Peyer's patch (tissue), 4 donors: ENCODE results near the gene NAA50.

Source experiments
- POLR2A ChIP-seq, 2 donors: fragments of 450-650 bp; IDR thresholded peaks; one replicate each; pipeline ENCODE4 v1.5.1; 2017; ENCODE audit warnings: antibody characterized with exemption in 2 of 2, mild to moderate bottlenecking in 2 of 2, moderate library complexity in 2 of 2
- TF ChIP-seq, protein P1 (sequence below), 6 experiments: fragments of 450-650 bp in 4 of 6; fragments of 200-600 bp in 2 of 6; sonication (generic) in 1 of 6; IDR thresholded peaks; one replicate each; pipeline ENCODE4 v1.5.1; 2017 to 2019; ENCODE audit warnings: antibody characterized with exemption in 6 of 6, mild to moderate bottlenecking in 3 of 6, moderate library complexity in 1 of 6

DNA sequence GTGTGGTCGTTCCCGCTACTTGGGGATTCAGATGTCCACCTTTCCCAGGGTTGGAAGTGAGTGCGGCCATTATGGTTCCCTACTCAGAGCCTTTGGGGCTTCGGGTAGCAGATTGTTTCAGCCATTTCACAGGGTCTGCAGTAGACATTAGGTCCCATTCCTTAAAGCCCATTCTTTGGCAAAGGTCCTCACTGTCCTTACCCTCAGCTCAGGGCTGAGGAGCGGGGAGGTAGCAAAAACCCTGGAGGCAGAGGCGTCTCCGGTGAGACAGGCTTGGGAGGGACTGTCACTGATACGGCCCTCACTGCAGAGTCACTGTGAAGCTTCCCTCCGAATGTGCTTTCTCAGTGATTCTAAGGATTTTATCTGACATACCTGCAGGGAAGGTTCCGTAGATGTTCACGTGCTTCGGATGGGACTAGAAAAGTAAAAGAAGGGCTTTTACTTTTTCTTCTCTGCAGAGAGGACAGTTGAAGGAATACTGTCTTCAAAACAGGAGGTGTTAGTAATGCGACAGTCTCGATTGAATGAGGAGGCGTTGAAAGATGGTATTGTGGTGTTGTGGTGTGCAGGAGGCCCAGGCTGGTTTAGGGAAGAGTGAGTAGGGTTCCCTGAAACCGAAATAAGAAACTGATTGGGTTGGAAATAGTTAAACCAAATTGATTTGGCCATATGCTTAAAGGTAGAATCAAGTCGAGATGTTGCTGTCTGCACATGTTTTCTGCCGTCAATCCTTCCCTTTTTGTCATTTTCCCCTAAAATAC is 1.4 kb upstream of the NAA50 start:
- TF ChIP-seq, protein P1, sequence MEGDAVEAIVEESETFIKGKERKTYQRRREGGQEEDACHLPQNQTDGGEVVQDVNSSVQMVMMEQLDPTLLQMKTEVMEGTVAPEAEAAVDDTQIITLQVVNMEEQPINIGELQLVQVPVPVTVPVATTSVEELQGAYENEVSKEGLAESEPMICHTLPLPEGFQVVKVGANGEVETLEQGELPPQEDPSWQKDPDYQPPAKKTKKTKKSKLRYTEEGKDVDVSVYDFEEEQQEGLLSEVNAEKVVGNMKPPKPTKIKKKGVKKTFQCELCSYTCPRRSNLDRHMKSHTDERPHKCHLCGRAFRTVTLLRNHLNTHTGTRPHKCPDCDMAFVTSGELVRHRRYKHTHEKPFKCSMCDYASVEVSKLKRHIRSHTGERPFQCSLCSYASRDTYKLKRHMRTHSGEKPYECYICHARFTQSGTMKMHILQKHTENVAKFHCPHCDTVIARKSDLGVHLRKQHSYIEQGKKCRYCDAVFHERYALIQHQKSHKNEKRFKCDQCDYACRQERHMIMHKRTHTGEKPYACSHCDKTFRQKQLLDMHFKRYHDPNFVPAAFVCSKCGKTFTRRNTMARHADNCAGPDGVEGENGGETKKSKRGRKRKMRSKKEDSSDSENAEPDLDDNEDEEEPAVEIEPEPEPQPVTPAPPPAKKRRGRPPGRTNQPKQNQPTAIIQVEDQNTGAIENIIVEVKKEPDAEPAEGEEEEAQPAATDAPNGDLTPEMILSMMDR (IDR thresholded peaks at IDR 0.05), result no peak
- no peak for TF ChIP-seq POLR2A (IDR thresholded peaks at IDR 0.05)
